Cardiac ventricle fibroblast (primary cell): ENCODE data around the gene ALKBH3. TPM values are rescaled to one million over a fixed set of nuclear protein-coding genes. Genes with fewer than 3 reads are reported as not detected.

Experiments used
- total RNA-seq: library from RNA; depleted of rRNA; stranded (reverse); fragments of >200 nt; gene quantifications from 2 replicates; pipeline ENCODE4 v1.2.3, GENCODE V29; 2015

Gene ALKBH3
- total RNA-seq: 24.4 and 31.1 TPM in 2 replicates

GRCh38 chr11:43880640-43881159 lies at the start of gene ALKBH3:
ALKBH3 (plus strand) TSS chr11:43880831; CDS start chr11:43882653, 1,822 bp downstream.

Other genes with a start within 250 kb of the ALKBH3 start
- gene HSD17B12, start 200.1 kb upstream of the ALKBH3 start, total RNA-seq: 47.7 and 58.4 TPM in 2 replicates
- gene C11orf96, start 61.8 kb downstream of the ALKBH3 start, total RNA-seq: 13.5 and 13.7 TPM in 2 replicates
- not detected in 2 replicates for gene ACCSL, start 167.2 kb downstream of the ALKBH3 start, total RNA-seq
- gene ACCS, start 185.4 kb downstream of the ALKBH3 start, total RNA-seq: 7.9 and 18.2 TPM in 2 replicates
- gene EXT2, start 214.8 kb downstream of the ALKBH3 start, total RNA-seq: 67.8 and 71.8 TPM in 2 replicates